Subcutaneous adipose tissue (tissue), 4 donors: ENCODE measurements around the gene AKAP6. TPM values are rescaled to one million over a fixed set of nuclear protein-coding genes. Genes with fewer than 3 reads are reported as not detected.

Source experiments
- total RNA-seq, 4 donors: library from RNA; depleted of rRNA; stranded (reverse); fragments of >200 nt; gene quantifications; one replicate each; pipeline ENCODE4 v1.1.0, GENCODE V29; 2016
- TF ChIP-seq, protein P1 (sequence below): fragments of 450-650 bp; IDR thresholded peaks from one replicate; pipeline ENCODE4 v1.5.1; 2016; ENCODE audit warnings: low read depth, mild to moderate bottlenecking, control low read depth, antibody characterized with exemption, moderate library complexity

AKAP6 gene
- total RNA-seq, 4 donors from 2014 or later, result 0.65 to 6.5 (median 1.2) TPM

DNA sequence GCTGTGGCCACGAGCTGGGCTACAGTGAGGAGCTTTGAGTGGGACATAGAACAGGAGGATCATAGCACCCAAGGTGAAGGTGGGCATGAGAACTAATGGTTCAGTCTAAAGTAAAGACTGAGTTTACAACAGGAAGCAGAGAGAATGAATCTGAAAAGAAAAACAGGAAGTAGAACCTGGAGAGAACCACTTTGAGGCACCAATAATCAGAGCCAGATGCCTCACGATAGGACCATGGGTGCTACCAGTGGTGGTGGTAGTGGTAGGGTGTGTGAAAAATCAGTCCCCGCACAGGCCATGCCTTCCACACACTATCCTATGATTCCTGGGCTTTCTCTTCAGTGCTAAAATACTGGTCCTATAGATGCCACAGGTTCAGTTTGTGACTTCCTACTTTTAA, 293.6 kb downstream of the AKAP6 start:
- TF ChIP-seq, protein P1, sequence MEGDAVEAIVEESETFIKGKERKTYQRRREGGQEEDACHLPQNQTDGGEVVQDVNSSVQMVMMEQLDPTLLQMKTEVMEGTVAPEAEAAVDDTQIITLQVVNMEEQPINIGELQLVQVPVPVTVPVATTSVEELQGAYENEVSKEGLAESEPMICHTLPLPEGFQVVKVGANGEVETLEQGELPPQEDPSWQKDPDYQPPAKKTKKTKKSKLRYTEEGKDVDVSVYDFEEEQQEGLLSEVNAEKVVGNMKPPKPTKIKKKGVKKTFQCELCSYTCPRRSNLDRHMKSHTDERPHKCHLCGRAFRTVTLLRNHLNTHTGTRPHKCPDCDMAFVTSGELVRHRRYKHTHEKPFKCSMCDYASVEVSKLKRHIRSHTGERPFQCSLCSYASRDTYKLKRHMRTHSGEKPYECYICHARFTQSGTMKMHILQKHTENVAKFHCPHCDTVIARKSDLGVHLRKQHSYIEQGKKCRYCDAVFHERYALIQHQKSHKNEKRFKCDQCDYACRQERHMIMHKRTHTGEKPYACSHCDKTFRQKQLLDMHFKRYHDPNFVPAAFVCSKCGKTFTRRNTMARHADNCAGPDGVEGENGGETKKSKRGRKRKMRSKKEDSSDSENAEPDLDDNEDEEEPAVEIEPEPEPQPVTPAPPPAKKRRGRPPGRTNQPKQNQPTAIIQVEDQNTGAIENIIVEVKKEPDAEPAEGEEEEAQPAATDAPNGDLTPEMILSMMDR, result no peak

DNA sequence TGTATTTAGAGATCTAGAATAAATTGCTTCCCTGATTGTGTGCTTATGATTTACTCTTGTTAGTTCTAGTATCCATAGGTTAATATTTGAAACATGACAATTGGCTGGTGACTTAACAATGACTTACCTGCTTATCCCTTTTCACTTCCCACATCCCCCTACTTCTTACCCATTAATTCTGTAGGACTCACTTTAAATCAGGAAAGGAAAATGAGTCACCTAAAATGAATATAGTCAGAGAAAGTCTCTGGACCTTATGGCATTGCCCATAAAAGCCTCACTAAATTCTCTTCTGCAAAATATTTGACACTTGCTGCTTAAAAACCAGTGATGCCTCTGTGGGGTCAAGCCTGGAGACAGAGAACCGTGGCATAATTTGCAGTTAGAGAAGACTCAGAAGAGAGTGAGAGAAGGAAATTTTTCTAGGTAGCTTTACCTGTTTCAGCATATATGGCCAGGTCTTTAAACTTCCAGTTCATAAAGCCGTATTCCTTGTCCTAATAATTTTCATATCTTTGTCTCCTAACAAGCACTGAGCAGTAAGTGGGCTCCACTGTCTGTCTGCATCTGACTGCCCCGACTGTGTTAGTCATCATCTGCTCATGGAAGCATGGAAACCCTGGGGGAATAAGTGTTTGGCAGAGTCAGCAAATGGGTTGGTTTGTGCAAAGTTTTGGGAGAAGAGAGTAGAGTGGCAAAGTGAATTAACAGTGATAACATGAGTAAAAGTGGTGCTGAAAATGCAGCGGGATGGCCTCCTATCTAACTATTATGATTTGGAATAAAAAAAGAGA, 294.4 kb downstream of the AKAP6 start:
- TF ChIP-seq, protein P1, result no peak

DNA sequence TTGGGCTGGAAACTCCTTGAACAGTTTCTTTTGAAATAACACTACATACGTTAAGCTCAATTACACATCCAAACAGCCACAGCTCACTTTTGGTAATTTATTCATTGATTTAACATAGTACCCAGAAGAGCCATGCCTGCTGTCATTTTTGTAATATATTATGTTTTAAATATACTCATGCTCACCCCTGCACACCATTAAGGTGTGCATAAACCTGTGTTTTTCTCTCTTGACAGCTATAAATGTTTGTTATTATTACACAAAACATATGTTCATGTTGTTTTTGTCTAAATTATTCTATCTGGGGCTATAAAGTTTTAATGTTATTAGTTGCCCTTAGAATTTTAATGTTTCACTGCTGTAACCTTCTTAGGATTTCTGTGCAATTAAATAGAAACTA, 296.1 kb downstream of the AKAP6 start:
- TF ChIP-seq, protein P1, result no peak

DNA sequence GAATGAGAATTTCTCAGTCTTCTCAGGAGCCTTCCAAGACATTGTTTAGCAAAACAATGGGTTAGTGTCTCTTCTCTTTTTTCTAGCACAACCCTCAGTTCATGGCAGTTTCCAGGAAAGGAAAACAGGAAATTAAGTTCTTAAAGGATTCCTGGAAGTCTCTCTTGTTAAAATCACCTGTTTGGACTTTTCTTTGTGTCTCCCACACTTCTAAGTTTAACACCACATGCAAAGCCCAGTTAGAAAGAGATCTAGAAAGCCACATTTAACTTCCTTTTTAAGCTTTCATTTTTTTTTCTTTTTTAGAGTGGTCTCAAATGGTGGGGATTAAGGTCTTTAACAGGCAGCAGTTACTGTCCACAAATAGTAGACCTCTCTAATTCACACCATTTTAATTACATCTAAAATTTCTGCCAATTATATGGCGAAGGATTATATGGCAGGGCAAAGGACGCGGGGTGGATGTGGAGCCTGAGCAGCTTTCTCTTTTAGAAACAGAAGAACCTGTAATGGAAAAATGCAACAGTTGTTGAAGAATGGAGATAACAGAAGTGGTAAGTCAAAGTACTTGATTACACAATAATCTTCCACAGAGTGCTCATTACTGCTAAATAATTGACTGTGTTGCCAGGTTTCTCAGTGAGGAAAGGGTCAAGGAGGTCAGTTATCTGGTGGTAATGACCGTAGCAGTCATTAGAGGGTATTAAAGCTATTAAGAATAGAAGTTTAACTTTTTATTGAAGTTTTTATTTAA, 298.6 kb downstream of the AKAP6 start:
- TF ChIP-seq, protein P1, result no peak

DNA sequence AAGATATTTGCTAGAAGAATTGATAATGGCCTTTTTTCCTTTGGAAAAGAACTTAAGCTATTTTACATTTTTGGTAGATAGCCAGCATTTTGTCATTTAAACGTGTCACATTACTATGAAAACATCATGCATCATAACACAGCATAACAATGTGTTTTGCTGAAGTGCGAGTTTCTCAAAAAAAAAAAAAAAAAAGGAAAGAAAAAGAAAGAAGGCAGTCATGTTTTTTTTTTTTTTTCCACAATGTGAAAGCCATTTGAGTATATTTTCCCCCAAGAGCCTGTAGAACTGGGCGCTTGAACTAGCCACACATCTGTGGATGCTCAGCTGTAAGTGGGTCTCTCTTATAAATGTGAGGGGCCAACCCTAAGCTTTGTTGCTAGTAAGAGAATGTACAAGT, 300.1 kb downstream of the AKAP6 start:
- TF ChIP-seq, protein P1, result no peak

DNA sequence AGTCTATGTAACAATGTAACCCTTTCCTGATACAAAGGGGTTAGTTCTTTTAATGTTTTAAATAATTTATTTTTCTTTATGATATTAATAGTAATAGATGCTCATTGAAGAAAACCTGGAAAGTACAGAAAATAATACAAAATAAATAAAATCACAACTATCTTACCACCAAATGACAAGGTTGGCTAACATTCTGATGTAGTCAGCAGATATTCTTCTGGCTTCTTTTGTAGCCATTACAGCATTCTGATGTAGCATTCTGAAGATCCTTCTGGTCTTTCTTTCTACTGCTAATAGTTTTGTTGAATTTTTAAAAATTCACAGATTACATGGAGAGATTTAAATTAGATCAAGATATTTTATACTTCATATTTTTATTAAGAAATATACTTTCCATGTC, 301.6 kb downstream of the AKAP6 start:
- TF ChIP-seq, protein P1, result no peak

DNA sequence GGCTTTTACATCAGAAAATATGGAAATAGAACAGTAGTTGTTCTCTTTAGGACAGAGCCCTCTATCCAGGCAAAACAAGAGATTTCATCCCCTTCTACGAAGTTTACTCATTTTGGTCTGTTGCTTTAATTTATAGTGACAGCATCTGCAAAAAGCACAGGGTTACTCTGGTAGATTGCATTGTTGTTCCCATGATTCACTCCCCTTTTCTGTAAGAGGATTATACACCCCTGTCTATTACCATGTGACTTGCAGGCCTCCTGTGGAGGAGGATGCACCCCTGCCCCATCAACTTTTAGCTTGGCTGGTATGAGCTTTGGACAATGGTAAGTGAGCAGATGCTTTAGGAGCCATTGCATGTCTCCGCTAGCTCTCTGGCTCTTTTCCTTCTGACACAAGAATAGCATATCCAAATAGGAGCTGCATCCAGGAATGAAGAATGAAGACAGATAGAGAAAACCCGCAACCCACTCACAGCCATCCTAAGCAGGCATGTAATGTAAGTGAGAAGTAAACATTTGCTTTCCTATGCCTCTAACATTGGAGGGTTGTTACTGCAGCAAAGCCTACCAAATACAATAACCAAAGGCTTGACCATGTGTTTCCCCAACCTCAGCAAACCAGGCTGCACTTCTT, 304.2 kb downstream of the AKAP6 start:
- TF ChIP-seq, protein P1, result no peak
